HG02610 (cell line): ENCODE measurements around the gene SLC25A13.

ENCODE experiments used
- ATAC-seq: cut with Tn5 transposase; IDR thresholded peaks from one replicate; pipeline ENCODE4 v1.9.1; 2021; ENCODE audit warnings: mild to moderate bottlenecking, moderate library complexity; ENCODE audit not compliant: unreplicated experiment

Gene SLC25A13

DNA sequence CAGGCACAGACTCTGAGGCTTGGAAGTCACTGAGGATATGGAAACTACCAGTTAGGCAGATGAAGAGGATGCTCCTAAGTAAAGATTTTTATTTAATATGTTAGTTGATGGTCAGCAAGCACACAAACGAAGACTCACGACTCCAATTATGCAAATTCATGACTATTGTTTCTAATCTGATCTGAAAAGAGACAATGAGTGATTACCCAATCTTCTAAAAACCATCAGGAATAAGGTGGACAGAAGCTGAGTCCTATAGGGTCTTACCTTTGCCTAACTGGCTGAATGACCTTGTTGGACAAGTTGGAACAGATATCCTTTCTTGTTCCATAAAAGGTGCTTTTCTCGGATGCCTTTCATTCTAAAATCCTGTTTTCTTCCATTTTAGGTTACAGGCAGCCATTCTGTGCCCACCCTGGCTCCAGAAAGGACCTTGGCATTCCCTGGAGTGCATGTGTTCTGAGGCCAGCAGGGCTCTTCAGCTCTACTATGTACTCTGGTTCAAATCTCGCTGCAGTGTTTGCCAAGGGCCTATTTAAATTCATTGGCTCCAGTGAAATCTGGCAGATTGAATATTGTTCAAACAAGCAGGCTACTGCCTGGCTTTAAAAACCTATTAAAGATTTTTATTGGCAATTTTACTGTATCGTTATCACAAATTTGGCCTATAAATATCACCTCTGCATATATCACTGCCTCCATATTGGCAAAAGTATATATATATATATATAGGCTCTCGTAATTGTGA, 77.5 kb downstream of the SLC25A13 start:
- no peak for ATAC-seq

DNA sequence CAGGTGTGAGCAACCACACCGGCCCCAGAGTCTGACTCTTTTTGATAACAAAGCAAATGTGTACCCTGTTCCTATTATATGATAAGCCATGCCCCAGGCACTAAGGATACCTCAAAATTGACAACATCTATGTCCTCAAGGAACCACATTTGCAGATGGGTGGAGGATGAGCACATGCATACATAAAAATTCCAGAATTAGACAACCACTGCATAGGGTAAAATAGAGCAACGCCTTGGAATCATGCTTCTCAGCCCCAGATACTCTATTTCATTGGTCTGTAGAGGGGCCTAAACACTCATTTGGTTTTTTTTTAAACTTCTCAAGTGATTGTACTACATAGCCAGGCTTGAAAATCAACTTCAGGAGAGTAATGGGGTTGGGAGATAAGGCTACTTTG, 78.7 kb downstream of the SLC25A13 start:
- no peak for ATAC-seq

DNA sequence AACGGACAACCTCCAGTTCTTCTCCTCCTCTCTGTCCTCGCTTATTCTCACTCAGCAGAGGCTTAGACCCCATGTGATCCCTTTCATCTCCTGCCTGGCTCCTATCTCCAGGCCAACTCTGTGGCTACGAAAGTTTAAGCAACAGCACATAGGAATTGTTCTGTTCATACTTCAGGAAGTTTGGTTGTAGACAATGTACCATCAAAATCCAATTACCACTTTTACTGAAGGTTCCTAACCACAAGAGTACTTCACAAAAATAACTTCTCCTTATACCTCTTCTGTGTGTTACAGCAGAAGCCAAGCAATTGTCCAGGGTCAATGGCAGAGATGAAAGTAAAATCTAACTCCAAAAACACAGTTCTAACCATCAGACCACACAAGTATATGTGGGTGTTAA, 80.0 kb downstream of the SLC25A13 start:
- no peak for ATAC-seq

DNA sequence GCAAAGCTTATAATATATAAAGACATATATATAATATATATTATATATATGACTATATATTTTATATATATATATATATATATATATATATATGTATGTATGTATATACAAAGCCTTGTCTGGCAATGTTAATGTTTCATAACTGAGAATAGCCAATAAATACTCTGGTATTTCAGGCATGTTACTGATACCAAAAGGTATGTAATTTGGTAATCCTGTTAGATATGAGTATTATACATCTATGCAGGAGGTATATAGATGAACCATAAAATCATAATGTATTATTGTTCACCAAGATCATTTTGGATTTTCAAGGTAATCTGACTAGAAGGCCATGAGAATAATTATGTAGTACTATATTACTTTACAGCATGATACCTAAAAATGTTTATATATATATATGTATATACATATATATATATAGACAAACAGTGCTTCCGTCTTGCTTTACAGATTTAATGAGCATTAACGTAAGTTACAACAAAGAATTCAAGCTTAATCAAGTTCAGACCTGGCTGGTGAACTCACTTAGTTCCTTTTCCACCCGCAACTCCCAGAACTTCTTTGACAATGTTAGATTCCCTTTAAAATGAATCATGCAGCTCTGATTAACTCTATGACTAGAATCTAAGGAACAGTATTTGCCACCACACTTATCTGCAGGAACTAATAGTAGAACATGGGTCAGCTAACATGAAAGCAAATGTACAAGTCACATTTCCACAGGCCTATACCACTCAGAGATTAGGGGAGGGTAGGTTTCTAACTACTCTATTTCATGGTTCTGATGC, 82.7 kb downstream of the SLC25A13 start:
- no peak for ATAC-seq

DNA sequence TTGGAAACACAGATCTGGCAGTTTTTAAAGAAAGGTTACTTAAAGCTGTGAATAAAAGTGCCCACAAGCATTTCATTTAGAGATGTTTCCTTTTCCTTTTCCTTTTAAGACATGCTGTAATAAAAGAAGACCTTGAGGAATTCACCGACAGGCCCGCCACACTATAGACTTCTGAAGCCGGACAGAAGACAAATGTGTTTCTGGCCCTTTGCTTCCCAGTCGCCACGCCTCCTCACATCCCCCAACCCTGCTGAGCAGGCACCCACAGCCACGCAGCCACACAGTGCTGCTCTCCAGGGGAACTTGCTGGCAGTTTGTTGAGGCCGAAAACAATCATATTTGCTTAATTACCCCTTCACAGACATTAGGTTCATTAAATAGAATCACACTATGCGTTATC, 83.4 kb downstream of the SLC25A13 start:
- ATAC-seq, result no peak

DNA sequence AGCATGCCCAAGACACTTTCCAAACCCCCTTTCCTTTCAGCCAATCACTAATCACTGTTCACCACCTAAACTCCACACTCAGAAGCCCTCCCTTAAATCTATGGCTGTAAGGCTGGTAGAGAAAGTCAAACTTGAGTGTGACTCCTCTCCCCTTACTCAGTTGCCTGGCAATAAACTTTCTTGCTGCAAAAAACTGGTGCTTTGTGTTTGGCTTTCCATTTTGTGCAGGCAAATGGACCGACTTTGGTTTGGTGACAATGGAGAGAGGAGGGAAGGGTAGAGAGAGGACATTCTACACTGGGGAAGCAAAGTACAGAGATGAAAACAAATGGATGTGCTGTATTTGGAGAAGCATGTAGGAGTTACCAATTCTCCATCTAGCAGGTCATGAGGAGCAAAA, 84.9 kb downstream of the SLC25A13 start:
- no peak for ATAC-seq

DNA sequence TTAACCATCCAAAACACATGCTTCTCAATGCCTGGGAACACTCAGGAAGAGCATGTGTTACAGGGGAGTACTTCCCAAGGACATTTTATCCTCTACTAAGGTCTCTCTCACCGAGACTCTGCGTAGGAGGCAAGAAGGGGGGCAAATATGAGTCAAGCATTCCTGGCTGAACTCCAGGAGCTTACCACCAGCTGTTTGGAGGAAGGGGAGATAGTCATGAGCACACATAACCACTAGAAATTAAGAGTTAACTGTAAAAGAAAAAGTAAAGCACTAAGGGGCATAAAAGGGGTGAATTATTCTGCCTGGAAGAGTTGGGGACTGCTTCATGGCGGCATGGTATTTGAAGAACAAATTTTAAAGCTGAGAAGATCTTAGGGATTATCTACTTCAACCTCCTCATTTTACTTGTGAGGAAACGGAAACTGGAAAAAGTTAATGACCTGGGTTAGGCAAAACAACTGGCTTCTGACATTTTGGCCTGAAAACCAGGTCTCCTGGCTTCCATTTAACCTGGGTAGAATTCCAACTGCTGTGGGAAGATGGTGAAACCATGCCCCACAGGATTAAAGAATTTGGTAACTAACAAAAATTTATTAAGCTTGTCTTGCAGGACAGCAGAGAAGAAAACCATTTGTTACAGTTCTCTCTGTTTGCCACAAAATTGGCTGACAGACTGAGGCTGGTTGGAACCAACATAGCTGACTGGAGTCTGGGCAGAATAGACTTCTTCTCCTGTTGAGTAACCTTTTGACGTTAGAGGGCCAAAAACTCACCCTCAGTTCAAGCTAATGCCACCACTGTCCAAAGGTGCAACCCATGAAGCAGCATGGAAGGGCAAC, 85.5 kb downstream of the SLC25A13 start:
- no peak for ATAC-seq

DNA sequence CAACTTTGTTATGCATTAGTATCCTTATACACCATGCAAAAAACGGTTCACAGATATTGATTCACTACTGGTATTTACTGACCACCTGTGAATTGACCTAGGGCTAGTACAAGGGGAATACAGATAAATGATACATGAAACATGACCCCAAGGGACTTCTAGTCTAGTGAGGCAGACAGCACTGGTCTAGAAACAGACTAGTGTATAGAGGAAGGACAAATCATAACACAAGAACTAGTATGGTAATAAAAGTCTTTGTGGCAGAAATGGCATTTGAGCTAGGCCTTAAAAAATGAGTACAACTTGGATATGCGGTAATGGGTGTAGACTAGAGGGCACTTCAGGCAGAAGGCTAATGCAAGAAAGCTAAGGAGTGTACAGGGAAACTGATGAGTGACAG, 86.6 kb downstream of the SLC25A13 start:
- ATAC-seq, result no peak

DNA sequence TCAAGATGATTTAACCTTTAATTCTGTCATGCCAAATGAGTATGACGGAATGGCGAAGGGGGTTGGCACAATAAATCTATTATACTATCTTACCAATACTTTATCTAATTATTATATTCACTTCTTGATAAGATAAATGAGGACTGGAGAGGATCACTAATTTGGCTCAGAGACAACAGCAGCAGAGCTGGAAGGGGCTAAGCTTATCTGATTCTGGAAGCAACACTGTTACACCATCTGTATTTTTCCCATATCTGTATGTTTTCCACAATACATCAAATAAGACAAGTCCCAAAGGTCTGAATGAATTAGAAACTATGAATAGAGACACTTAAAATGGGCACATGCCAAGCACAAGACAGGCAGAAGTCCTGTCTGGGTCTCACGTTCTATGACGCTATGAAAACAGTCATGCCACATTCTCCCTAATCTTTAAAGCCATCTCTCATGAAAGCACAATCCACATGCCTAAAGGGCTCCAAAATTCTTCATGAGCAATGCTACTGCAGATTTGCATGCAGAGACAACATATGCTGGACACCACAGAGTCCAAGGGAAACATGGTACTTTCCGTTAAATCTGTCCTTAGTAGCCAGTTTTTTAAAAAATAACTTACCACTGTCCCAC, 88.3 kb downstream of the SLC25A13 start:
- no peak for ATAC-seq

DNA sequence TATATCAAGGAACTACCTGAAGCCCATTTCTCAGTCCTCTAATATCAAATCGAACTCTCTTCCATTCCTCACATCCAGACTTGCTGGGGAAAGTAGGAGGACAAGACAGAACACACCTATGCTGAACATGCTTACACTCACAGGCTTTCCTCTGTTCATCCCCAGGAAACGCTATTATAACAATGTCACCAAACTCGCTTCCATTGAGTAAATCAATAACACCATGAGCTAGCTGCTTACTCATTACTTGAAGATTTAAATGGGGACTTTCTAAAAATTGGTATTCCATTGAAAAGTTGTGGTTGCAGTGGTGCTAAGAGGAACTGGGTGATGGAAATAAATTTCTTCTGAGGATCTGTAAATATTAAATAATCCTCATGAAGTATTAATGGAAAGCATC, 88.8 kb downstream of the SLC25A13 start:
- ATAC-seq, result no peak

DNA sequence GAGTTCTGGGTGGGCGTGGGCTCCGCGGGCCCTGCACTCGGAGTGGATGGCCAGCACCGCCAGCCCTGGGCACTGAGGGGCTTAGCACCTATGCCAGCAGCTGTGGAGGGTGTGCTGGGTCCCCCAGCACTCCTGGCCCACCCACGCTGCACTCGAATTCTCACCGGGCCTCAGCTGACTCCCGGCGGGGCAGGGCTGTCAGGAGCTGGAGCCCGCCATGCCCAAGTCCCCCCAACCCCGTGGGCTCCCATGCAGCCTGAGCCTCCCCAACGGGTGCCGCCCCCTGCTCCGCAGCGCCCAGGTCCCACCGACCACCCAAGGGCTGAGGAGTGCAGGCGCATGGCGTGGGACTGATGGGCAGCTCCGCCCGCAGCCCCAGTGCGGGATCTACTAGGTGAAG, 93.1 kb downstream of the SLC25A13 start:
- ATAC-seq, result no peak

DNA sequence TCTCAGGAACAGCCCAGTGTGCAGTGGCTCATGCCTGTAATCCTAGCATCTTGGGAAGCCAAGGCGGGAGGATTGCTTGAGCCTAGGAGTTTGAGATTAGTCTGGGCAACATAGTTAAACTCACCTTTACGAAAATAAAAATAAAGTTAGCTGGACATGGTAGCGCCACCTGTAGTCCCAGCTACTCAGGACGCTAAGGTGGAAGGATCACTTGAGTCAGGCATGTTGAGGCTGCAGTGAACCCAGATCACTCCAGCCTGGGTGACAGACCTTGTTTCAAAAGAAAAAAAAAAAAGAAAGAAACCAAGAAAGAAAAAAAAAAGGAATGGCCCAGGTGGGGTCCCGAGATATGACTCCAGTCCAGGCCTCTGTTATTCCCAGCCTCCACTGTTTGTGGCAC, 96.6 kb downstream of the SLC25A13 start:
- ATAC-seq, result no peak

DNA sequence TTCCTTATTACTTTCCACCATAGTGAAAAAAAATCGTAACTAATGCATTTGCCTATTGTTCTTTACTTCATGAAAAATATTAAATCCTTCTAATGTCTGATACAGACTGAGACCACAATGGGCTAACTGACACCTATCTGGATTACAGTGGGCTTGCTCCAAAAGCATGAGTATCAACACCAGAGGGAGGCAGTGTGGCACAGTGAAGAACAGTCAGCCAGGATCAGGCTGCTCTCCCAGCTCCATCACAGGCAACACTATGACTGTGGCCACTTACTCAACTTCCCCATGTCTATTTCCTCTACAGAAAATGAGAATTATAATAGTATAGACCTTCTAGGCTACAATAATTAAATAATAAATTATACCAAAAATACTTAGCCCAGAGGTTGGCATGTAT, 97.2 kb downstream of the SLC25A13 start:
- ATAC-seq, result peak; percentile 53

DNA sequence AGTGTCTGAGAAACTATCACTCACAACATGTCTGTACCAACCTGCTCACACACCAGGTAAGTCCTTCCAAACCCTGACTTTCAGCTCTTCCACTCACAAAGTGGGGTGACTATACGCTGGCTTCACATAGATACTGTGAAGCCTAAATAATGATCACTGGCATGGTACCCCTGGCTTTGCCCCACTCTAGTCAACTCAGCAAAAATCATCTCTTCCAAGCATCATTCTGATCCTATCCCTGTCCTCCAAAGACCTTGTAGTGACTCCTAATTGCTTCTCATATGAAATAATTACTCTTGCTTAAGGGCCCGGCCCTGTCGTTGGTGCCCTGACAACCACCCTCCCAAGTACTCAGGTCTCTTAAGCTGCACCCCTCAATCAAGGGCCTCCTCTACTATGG, 97.8 kb downstream of the SLC25A13 start:
- ATAC-seq, result no peak

DNA sequence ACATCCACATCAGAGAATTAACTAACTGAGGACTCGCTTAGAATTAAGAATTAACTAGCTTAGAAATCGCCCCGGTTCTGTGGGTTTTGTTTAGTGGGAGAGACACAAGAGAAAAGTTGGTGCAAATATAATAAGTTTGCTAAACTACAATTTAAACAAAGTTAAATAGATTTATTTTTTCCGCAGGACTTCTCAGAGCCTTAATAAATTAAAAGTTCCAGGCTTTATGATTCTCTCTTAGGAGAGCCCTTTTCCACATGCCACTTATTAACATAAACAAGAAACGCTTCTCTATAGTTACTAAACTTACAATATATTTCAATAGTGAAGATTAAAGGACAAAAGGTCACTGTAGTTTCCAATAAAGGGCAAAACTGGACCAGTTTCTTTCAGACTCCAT, 100.0 kb downstream of the SLC25A13 start:
- ATAC-seq, result no peak

DNA sequence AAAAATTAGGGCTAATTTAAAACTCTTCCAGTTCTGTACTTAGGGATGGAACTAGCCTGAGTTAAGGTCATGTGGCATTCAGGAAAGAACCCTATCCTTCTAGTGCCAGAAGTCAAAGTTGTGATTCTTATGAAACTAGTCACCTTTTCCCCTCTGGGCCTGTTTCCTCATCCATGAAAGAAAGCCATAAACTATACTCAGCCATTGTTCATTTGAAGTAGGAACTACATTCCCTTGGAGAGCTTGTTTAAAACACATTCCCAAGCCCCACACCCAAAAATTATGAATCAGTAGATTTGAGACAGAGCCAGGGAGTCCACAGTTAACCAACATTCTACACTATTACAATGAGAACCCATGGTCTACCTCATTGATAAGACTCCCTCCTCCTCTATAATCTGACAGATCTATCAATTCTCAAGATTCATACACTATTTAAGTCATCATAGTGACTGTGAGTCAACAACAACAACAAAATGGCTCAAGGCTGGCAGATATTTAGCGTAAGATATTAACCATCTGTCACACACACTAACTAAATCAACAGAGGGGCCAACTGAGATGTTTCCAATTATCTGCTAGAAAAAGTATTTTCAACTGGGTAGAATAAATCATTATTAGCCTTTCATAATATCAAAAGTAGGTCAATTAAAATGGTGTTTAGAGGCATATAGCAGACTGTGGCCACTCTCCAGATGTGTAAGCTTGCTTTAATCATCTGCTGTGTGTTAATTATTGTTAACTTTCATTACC, 102.3 kb downstream of the SLC25A13 start:
- no peak for ATAC-seq

DNA sequence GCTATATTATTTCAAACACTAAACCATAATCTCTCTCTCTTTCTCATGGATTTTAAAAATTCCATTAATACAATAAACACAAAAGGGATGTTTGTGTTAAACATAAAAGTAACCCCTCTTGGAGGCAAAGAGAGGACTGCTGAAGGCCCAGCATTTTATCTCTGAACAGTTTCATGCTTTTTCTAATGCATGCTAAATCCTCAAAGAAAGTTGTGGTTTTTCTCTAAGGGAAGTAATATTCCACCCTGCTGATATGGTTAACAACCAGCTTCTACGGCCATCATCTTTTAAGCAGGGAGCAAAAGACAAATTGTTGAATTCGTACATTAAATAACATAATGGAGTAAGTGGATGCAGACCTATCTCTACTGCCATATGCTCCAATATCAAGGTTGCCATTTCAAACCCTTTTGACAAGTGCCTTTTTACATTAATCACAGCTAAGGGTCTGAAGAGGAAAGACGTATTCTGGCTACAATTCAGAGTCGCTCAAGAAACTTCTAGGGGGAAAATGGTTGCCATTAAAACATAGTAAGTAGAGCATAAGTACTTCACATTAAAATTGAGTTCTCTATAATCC, 103.1 kb downstream of the SLC25A13 start:
- ATAC-seq, result no peak

DNA sequence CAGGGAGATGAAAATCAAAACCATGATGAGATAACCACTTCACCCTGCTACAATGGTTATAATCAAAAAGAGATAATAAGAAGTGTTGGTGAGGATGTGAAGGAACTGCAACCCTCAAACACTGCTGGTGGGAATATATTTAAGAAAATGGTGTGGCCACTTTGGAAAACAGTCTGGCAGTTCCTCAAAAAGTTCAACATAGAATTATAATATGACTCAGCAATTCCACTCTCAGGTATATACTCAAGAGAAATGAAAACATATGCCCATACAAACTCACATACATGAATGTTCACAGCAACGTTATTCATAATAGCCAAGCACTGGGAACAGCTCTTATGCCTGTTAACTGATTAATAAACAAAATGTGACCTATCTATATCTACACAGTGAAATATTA, 104.8 kb downstream of the SLC25A13 start:
- no peak for ATAC-seq

DNA sequence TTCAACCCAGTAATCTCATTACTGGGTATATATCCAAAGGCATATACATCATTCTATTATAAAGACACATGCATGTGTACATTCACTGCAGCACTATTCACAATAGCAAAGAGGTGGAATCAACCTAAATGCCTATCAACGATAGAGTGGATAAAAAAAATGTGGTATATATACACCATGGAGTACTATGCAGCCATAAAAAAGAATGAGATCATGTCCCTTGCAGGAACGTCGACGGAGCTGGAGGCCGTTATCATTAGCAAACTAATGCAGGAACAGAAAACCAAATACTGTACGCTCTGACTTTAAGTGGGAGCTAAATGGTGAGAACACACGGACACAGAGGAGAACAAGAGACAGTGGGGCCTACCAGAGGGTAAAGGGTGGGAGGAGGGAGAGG, 105.5 kb downstream of the SLC25A13 start:
- ATAC-seq, result no peak

DNA sequence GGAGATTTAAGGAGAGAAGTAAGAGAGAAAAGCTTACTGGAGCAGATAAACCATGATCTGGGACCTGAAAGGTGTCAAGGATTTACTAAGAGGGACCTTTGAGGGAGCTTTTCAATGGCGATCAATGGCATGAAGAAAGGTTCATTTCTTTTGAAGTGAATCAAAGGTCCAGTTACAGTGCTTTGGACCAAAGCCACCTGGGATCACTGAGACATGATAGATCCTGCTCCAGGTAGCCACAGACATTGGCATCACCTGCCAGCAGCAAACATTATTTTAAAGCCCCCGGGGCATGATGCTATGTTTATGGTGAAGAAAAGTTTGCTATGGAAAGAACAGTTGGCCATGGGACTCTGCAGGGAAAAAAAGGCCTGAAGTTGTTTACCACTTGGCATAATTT, 109.4 kb downstream of the SLC25A13 start:
- ATAC-seq, result no peak
